Heart right ventricle (tissue), 16 donors: Measurements from ENCODE around the gene CLCN6. TPM values are rescaled to one million over a fixed set of nuclear protein-coding genes. Genes with fewer than 3 reads are reported as not detected.

Experiments used
- ATAC-seq, 8 donors: fragments of 200-7000 bp; cut with Tn5 transposase; one replicate each; pipeline ENCODE4 v1.9.1; 2020; ENCODE audit warnings: mild to moderate bottlenecking in 8 of 8, moderate library complexity in 8 of 8, moderate number of reproducible peaks in 1 of 8
- DNase-seq, 2 donors: peaks; one replicate each; pipeline ENCODE4 v3.0.0-alpha.2; 2020
- H3K27ac ChIP-seq, 10 donors: fragments of 200-600 bp; sonication (generic) in 2 of 10; one replicate each; pipeline versions ENCODE4 v1.5.0 to v1.8.0; 2020 to 2022; ENCODE audit warnings: mild to moderate bottlenecking in 3 of 10
- H3K27me3 ChIP-seq, 7 donors: fragments of 200-600 bp; one replicate each; pipeline ENCODE4 v1.8.0; 2021 to 2022; ENCODE audit warnings: mild to moderate bottlenecking in 2 of 7
- H3K36me3 ChIP-seq, 9 donors: fragments of 200-600 bp; sonication (generic) in 1 of 9; one replicate each; pipeline versions ENCODE4 v1.5.0 to v1.8.0; 2020 to 2022; ENCODE audit warnings: mild to moderate bottlenecking in 2 of 9
- H3K4me1 ChIP-seq, 9 donors: fragments of 200-600 bp; sonication (generic) in 1 of 9; one replicate each; pipeline versions ENCODE4 v1.5.0 to v1.8.0; 2020 to 2022; ENCODE audit warnings: mild to moderate bottlenecking in 4 of 9
- H3K4me3 ChIP-seq, 10 donors: fragments of 200-600 bp; sonication (generic) in 2 of 10; one replicate each; pipeline versions ENCODE4 v1.5.0 to v1.8.0; 2020 to 2022; ENCODE audit warnings: mild to moderate bottlenecking in 7 of 10, moderate library complexity in 2 of 10
- H3K9me3 ChIP-seq, 11 donors: fragments of 200-600 bp in 10 of 11; sonication (generic) in 2 of 11; one replicate each; pipeline versions ENCODE4 v1.5.0 to v1.8.0; 2013 to 2022; ENCODE audit warnings: mild to moderate bottlenecking in 2 of 11, control low read depth in 1 of 11, moderate library complexity in 1 of 11
- WGBS, 2 donors: extraction: QIAGEN DNeasy Blood & Tissue Kit; methylation state at CpG; one replicate each; pipeline ENCODE4 v1.1.7; 2013; ENCODE audit warnings: inconsistent platforms in 1 of 2; 5-methylcytosine and 5-hydroxymethylcytosine counted together
- intact Hi-C, 10 donors: fragments of 100-400 bp; cut with DNase I; formaldehyde crosslinking; loops; one replicate each; pipeline versions ENCODE4 v1.11.1 to v1.14.2; 2022
- polyA plus RNA-seq, 2 donors: library from polyadenylated mRNA; stranded (reverse); fragments of 200-250 nt; gene quantifications; one replicate each; pipeline ENCODE4 v1.2.3, GENCODE V29; 2013
- total RNA-seq, 10 donors: library from RNA; stranded (reverse); fragmentation: NEBNext Ultra II Directional in 3 of 10; extraction: Animal tissue kit (Norgen Biotek cat#: 25700) in 3 of 10; gene quantifications; one replicate each; pipeline versions ENCODE4 v1.2.1 to v1.2.4, GENCODE V29; 2021 to 2023
- TF ChIP-seq, protein P1 (sequence below), 9 donors: fragments of 200-600 bp; sonication (generic) in 2 of 9; IDR thresholded peaks; one replicate each; pipeline versions ENCODE4 v1.5.0 to v1.8.0; 2021 to 2022; ENCODE audit warnings: antibody characterized with exemption in 9 of 9, mild to moderate bottlenecking in 5 of 9, moderate library complexity in 1 of 9
- donor health status: Arrhythmogenic right ventricular cardiomyopathy.
- donor health status: ischemic (EF 13 %, LVEDD 7.1; RV severe dilation, severe dysfunction).
- donor health status: healthy with polysubstance abuse.
- donor health status: DM: no; HTN: yes; CAD: no.
- donor health status: DM: no; HTN: no; CAD: no.
- donor health status: ischemic (EF 25% LVEDD 6.9; RV normal size, moderate dysfunction).
- donor health status: ischemic (EF 25% LVEDD 5.7; RV mildly dilated, moderate dysfunction).
- donor health status: healthy.
- donor health status: DM: yes; HTN: yes; CAD: no.
- donor health status: Ischemic cardiomyopathy.
- donor health status: ischemic (EF 35%, LVEDD 5.7; RV mildly dilated, moderate dysfunction).
- donor health status: nonischemic (EF 11% LVEDD 7.7; RV severe dilation, severe dysfunction).
- donor health status: DM: yes; HTN: yes; CAD: no.
- donor health status: PGD.
- donor health status: ischemic (EF 29% LVEDD 5.4; RV normal size, mild dysfunction).
- donor health status: nonischemic (EF 23%, LVEDD 6.1; RV moderate dilation, normal function).

Gene CLCN6
- total and polyA plus RNA-seq, 12 donors = 9.1 to 20.9 (median 16.2) TPM

- Histone ChIP-seq H3K36me3 (no peaks in the 10 kb centered on the region), H3K27me3 (peaks cover 6 to 57% (median 42%) of the 10 kb centered on the region in 7 donors), H3K27ac (no peak overlapping the region), H3K4me3 (no peak overlapping the region), H3K4me1 (peaks cover 0 to 13% (median 5%) of the 10 kb centered on the region in 9 donors), H3K9me3 (no peaks in the 10 kb centered on the region)
- intact Hi-C loops = no loop called here
- ATAC-seq (no peak), DNase-seq (no peak)
- 61 to 63% methylated on average over 1 of the region's 1 CpG for WGBS, 2 donors
- TF ChIP-seq, protein P1, sequence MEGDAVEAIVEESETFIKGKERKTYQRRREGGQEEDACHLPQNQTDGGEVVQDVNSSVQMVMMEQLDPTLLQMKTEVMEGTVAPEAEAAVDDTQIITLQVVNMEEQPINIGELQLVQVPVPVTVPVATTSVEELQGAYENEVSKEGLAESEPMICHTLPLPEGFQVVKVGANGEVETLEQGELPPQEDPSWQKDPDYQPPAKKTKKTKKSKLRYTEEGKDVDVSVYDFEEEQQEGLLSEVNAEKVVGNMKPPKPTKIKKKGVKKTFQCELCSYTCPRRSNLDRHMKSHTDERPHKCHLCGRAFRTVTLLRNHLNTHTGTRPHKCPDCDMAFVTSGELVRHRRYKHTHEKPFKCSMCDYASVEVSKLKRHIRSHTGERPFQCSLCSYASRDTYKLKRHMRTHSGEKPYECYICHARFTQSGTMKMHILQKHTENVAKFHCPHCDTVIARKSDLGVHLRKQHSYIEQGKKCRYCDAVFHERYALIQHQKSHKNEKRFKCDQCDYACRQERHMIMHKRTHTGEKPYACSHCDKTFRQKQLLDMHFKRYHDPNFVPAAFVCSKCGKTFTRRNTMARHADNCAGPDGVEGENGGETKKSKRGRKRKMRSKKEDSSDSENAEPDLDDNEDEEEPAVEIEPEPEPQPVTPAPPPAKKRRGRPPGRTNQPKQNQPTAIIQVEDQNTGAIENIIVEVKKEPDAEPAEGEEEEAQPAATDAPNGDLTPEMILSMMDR (IDR thresholded peaks at IDR 0.05) = no peak
Observed at GRCh38 chr1:11860587-11860986, 54.6 kb downstream of the CLCN6 start.

- 54 to 58% methylated on average over 6 of the region's 6 CpGs for WGBS, 2 donors
- Histone ChIP-seq H3K9me3 (no peaks in the 10 kb centered on the region), H3K27ac (no peak overlapping the region), H3K4me1 (peaks cover 0 to 13% (median 5%) of the 10 kb centered on the region in 9 donors), H3K36me3 (no peaks in the 10 kb centered on the region), H3K27me3 (peaks cover 6 to 42% (median 30%) of the 10 kb centered on the region in 7 donors), H3K4me3 (no peak overlapping the region)
- intact Hi-C loops = no loop called here
- TF ChIP-seq, protein P1 (IDR thresholded peaks at IDR 0.05) = no peak
- ATAC-seq = no peak
- DNase-seq = no peak
Observed at GRCh38 chr1:11862890-11863289, 56.9 kb downstream of the CLCN6 start.

- no peak for DNase-seq
Observed at GRCh38 chr1:11868331-11868980, 62.5 kb downstream of the CLCN6 start.

GRCh38 chr1:11869104-11869503 lies 63.1 kb downstream of the CLCN6 start:
- Histone ChIP-seq H3K9me3 (no peaks in the 10 kb centered on the region), H3K4me1 (peaks cover 5 to 14% (median 11%) of the 10 kb centered on the region in 9 donors), H3K4me3 (no peak overlapping the region), H3K27ac (no peak overlapping the region), H3K36me3 (no peaks in the 10 kb centered on the region), H3K27me3 (no peaks in the 10 kb centered on the region)
- no peak for DNase-seq
- intact Hi-C loops = loop anchor here in 1 of 10 donors (2.0 kb wide), 1 partner anchor 26 kb away; no protein-coding TSS in a partner anchor
- TF ChIP-seq, protein P1 (IDR thresholded peaks at IDR 0.05) = no peak
- 83 to 92% methylated on average over 3 of the region's 3 CpGs for WGBS, 2 donors
- ATAC-seq = no peak

More at GRCh38 chr1:11868331-11868980, 62.5 kb downstream of the CLCN6 start:
- WGBS, 2 donors = 84 to 90% methylated on average over 13 of the region's 13 CpGs
- intact Hi-C loops = loop anchor here in 1 of 10 donors (2.0 kb wide), 1 partner anchor 26 kb away; no protein-coding TSS in a partner anchor
- H3K4me3 ChIP-seq = no peak overlapping the region
- no peaks in the 10 kb centered on the region for H3K27me3 ChIP-seq
- no peaks in the 10 kb centered on the region for H3K36me3 ChIP-seq
- H3K27ac ChIP-seq = no peak overlapping the region
- H3K4me1 ChIP-seq = peaks cover 2 to 8% (median 6%) of the 10 kb centered on the region in 9 donors
- no peaks in the 10 kb centered on the region for H3K9me3 ChIP-seq
- ATAC-seq = no peak
- TF ChIP-seq, protein P1 (IDR thresholded peaks at IDR 0.05) = no peak
